Measurements from ENCODE around the gene ZNF236. TPM values are rescaled to one million over a fixed set of nuclear protein-coding genes. Genes with fewer than 3 reads are reported as not detected.

Gene ZNF236
- polyA plus RNA-seq, 1 donor from 2014 or later: 7.7 TPM

DNA sequence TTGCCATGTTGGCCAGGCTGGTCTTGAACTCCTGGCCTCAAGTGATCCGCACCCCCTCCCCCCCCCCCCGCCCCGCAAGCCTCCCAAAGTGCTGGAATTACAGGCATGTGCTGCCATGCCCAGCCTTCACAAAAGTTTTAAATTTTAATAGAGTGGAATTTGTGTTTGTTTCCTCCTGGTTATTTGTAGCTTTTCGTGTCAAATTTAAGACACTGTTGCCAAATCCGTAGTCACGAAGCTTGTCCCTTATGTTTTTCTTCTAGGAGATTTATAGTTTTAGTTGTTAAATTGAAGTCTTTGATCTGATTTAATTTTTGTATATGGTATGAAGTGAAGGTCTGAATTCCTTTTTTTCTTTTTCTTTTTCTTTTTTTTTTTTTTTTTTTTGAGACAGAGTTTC, 14.7 kb downstream of the ZNF236 start:
- no peak overlapping the region for H3K27ac ChIP-seq (ENCODE audit: low read length)
- no peak overlapping the region for H3K4me2 ChIP-seq (ENCODE audit: low read length)
- H3K9me2 ChIP-seq (ENCODE audit: insufficient read depth, low read length): no peaks in the 10 kb centered on the region
- no peak overlapping the region for H2AFZ ChIP-seq (ENCODE audit: low read depth, low read length)
- no peak overlapping the region for H3K9ac ChIP-seq (ENCODE audit: low read length)
- no peaks in the 10 kb centered on the region for H3K27me3 ChIP-seq (ENCODE audit: insufficient read depth, low read depth, low read length)
- H3K79me2 ChIP-seq (replicated peaks; ENCODE audit: insufficient read depth, low read length): no peaks in the 10 kb centered on the region
- H3K4me3 ChIP-seq (ENCODE audit: low read length): no peak overlapping the region
- no peaks in the 10 kb centered on the region for H3F3A ChIP-seq (ENCODE audit: insufficient read depth, low read length, poor library complexity, severe bottlenecking)
- H3K36me3 ChIP-seq (ENCODE audit: insufficient read depth, low read length): no peaks in the 10 kb centered on the region
- H4K20me1 ChIP-seq (ENCODE audit: insufficient read depth): no peaks in the 10 kb centered on the region
- peaks cover 2% of the 10 kb centered on the region for H3K9me3 ChIP-seq (ENCODE audit: low read length)
- no peak for TF ChIP-seq TAF1 (IDR thresholded peaks at IDR 0.05; ENCODE audit: low read depth)
- no peak for TF ChIP-seq SMC3 (conservative IDR thresholded peaks at IDR 0.05; ENCODE audit: poor library complexity)
- no peak for TF ChIP-seq EZH2 (IDR thresholded peaks at IDR 0.05; ENCODE audit: borderline replicate concordance, insufficient read depth, low read length, poor library complexity, severe bottlenecking)
- TF ChIP-seq RAD21 (conservative IDR thresholded peaks at IDR 0.05): no peak
- no peak for TF ChIP-seq EP300 (conservative IDR thresholded peaks at IDR 0.05; ENCODE audit: poor library complexity, severe bottlenecking)
- TF ChIP-seq MXI1 (conservative IDR thresholded peaks at IDR 0.05; ENCODE audit: poor library complexity, severe bottlenecking): no peak
- TF ChIP-seq, protein P1, sequence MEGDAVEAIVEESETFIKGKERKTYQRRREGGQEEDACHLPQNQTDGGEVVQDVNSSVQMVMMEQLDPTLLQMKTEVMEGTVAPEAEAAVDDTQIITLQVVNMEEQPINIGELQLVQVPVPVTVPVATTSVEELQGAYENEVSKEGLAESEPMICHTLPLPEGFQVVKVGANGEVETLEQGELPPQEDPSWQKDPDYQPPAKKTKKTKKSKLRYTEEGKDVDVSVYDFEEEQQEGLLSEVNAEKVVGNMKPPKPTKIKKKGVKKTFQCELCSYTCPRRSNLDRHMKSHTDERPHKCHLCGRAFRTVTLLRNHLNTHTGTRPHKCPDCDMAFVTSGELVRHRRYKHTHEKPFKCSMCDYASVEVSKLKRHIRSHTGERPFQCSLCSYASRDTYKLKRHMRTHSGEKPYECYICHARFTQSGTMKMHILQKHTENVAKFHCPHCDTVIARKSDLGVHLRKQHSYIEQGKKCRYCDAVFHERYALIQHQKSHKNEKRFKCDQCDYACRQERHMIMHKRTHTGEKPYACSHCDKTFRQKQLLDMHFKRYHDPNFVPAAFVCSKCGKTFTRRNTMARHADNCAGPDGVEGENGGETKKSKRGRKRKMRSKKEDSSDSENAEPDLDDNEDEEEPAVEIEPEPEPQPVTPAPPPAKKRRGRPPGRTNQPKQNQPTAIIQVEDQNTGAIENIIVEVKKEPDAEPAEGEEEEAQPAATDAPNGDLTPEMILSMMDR (IDR thresholded peaks at IDR 0.05; ENCODE audit: poor library complexity, severe bottlenecking): no peak
- no peak for TF ChIP-seq POLR2AphosphoS5 (IDR thresholded peaks at IDR 0.05)

DNA sequence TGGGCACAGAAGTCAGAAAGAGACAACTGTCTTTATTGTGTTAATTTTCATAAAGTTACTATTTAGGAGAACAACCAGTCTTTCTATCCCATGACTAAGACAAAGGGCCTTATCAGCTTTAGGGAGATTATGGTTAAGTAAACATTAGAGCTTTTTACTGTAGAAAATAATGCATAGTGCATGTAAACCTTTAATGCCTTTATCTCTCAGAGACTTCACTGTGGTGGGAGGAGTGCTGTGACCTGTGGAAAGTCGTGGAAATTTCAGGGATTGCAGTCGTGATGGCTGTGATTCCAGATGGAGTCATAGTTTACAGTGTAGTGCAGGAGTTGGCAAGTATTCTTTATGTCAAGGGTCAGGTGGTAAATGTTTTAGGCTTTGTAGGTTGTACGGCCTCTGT, 15.8 kb downstream of the ZNF236 start:
- Histone ChIP-seq H3K79me2 (replicated peaks; ENCODE audit: insufficient read depth, low read length) (no peaks in the 10 kb centered on the region), H4K20me1 (ENCODE audit: insufficient read depth) (no peaks in the 10 kb centered on the region)

More for the DNA sequence above, 15.8 kb downstream of the ZNF236 start:
- Histone ChIP-seq H3K9ac (ENCODE audit: low read length) (no peak overlapping the region), H3K27me3 (ENCODE audit: insufficient read depth, low read depth, low read length) (no peaks in the 10 kb centered on the region), H3K36me3 (ENCODE audit: insufficient read depth, low read length) (no peaks in the 10 kb centered on the region), H2AFZ (ENCODE audit: low read depth, low read length) (no peak overlapping the region), H3K9me2 (ENCODE audit: insufficient read depth, low read length) (no peaks in the 10 kb centered on the region), H3K27ac (ENCODE audit: low read length) (no peak overlapping the region), H3K9me3 (ENCODE audit: low read length) (no peaks in the 10 kb centered on the region), H3K4me2 (ENCODE audit: low read length) (no peak overlapping the region), H3F3A (ENCODE audit: insufficient read depth, low read length, poor library complexity, severe bottlenecking) (no peaks in the 10 kb centered on the region), H3K4me3 (ENCODE audit: low read length) (no peak overlapping the region)
- TF ChIP-seq, protein P1 (IDR thresholded peaks at IDR 0.05; ENCODE audit: poor library complexity, severe bottlenecking): no peak
- TF ChIP-seq MXI1 (conservative IDR thresholded peaks at IDR 0.05; ENCODE audit: poor library complexity, severe bottlenecking) (no peak), REST (IDR thresholded peaks at IDR 0.05; ENCODE audit: borderline replicate concordance) (no peak), RAD21 (conservative IDR thresholded peaks at IDR 0.05) (no peak), POLR2AphosphoS5 (IDR thresholded peaks at IDR 0.05) (no peak), EP300 (conservative IDR thresholded peaks at IDR 0.05; ENCODE audit: poor library complexity, severe bottlenecking) (no peak), TAF1 (IDR thresholded peaks at IDR 0.05; ENCODE audit: low read depth) (no peak), SMC3 (conservative IDR thresholded peaks at IDR 0.05; ENCODE audit: poor library complexity) (no peak), EZH2 (IDR thresholded peaks at IDR 0.05; ENCODE audit: borderline replicate concordance, insufficient read depth, low read length, poor library complexity, severe bottlenecking) (no peak)

Measured in neural cell (in vitro differentiated cells).